GM10266 (cell line): ENCODE data around the gene EFCAB8.

ENCODE experiments used
- DNase-seq: peaks from one replicate; pipeline ENCODE4 v3.0.0; 2012; ENCODE audit errors: extremely low spot score
- TF ChIP-seq, protein P1 (sequence below): IDR thresholded peaks from 2 replicates; pipeline ENCODE4 v1.5.1; 2012; ENCODE audit warnings: mild to moderate bottlenecking, low read depth; ENCODE audit not compliant: control insufficient read depth, insufficient read depth; ENCODE audit errors: missing control alignments

Gene EFCAB8

DNA sequence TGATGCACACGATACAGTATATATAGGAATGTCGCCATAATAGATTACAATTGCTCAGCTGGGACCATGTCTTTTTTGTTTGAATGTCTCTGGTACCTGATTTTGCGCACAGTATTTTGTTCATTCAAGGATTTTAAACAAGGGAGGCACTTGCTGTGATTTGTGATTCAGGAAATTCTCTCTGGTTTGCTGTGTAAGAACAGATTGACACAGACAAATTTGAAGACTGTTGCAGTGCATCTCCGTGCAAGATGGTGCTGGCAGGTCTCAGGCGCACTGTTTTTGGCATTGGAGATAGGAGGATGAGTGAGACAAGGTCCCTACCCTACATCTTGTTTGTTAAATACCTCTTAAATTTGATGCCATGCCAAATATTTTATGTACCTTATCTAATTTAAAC is 36.5 kb upstream of the EFCAB8 start:
- TF ChIP-seq, protein P1, sequence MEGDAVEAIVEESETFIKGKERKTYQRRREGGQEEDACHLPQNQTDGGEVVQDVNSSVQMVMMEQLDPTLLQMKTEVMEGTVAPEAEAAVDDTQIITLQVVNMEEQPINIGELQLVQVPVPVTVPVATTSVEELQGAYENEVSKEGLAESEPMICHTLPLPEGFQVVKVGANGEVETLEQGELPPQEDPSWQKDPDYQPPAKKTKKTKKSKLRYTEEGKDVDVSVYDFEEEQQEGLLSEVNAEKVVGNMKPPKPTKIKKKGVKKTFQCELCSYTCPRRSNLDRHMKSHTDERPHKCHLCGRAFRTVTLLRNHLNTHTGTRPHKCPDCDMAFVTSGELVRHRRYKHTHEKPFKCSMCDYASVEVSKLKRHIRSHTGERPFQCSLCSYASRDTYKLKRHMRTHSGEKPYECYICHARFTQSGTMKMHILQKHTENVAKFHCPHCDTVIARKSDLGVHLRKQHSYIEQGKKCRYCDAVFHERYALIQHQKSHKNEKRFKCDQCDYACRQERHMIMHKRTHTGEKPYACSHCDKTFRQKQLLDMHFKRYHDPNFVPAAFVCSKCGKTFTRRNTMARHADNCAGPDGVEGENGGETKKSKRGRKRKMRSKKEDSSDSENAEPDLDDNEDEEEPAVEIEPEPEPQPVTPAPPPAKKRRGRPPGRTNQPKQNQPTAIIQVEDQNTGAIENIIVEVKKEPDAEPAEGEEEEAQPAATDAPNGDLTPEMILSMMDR = no peak
- DNase-seq = no peak

DNA sequence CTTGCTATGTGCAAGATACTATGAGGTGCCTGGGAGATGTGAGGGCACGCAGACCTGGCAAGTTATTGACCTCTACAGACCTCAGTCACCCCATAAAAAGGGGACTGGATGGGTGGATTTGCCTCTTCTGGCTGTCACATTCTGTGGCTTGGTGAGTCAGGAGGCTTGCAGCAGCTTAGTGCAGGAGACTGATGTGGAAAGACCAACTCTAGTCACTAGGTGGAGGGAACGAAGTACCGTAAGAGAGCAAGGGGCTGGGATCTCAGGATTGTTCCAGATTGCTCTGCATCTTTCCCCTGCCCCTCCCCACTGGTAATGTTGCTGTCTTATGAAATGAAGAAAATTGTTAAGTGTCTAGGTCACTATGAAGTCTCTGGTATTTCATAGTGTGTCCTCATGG is 35.6 kb upstream of the EFCAB8 start:
- TF ChIP-seq, protein P1 = no peak
- no peak for DNase-seq

DNA sequence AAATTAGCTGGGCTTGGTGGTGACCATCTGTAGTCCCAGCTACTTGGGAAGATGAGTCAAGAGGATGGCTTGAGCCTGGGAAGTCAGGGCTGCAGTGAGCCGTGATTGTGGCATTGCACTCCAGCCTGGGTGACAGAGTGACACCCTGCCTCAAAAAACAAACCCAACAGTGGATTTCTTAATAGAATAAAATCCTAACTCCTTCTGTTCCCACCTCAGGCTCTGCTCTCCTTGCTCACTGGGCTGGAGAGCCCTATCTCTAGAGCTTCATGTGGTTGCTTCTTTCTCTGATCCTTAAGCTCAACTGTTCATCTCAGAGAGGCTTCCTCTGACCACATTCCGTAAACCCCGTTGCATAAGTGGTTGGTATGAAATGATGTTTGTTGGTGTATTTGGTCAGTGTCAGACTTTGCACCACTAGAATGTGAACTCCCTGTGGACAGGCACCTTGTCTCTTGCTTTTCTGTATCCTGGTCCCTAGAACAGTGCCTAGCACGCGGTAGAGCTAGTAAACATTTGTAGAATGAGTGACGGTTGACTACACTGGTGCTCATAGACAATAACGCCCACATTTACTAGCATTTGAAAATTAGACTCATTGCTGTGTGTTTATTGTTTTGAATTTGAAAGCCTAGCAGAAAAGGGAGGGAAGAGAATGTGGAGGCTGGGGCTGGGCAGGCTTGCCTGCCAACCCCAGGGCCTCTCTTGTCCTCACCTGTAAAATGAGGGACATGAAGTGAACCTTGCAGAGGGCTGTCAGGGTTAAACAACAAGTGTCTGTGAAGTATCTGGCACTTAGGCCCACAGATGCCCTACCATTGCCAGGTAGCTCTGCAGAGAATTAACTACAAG is 34.8 kb upstream of the EFCAB8 start:
- TF ChIP-seq, protein P1 = no peak
- no peak for DNase-seq

DNA sequence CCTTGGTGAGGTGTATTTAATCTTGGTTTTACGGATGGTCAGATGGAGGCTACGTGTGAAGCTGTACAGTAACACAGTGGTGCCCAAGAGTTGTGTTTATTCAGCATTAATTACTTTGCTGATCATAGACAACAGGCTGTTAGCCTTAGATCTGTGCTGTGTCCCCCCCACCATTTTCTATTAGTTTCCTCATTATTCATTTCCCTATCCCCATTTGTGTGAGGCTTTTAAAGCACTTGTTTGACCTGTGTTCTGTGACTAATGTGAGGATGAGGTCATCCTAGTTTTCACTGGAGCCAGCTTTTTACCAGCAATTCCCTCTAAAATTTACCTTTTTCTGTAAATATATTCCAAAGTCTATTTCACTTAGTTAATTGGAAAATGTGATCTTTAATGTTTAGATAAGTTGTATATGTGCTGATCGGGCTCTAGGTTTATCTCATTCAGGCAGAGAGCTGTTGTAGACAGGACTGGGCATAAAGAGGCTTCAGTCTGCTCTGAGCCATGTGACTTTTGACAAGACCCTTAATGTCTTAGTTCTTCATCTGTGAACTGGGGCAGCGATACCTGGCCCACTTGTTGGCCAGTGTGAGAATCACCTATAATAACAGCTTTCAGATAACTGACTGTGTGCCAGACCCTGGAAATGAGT is 30.6 kb upstream of the EFCAB8 start:
- no peak for DNase-seq
- TF ChIP-seq, protein P1 = no peak

DNA sequence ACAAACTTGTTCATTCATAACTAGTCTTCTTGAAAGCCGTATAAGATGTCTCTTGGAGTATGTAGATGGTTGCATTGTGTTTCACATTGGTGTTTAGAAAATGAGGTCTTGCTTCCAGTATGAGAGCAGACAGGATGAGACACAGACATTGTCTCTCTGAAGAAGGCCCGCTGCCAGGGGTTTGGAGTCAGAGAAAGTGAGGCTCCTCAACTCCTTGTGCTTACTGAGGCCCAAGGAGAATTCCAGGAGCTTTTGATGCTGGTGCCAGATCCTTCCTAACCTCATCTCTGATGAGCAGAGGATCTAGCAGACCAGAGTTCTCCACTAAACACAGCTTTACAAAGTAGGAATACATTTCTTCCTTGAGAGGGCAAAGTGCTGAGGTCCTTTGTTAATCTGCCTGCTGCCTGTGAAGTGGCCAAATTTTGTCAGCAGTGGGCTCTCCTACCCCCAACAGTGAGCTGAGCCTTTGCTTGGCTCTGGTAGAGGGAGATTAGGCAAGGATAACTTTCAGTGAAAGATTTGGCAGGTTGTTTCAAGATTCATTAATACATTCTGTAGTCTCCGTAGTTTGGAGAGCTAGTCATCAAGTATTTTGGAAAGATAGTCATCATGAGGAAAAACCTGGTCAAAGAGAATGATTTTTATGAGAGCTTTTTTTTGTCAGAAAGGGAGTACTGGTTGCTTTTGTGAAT is 29.3 kb upstream of the EFCAB8 start:
- TF ChIP-seq, protein P1 = no peak
- no peak for DNase-seq

DNA sequence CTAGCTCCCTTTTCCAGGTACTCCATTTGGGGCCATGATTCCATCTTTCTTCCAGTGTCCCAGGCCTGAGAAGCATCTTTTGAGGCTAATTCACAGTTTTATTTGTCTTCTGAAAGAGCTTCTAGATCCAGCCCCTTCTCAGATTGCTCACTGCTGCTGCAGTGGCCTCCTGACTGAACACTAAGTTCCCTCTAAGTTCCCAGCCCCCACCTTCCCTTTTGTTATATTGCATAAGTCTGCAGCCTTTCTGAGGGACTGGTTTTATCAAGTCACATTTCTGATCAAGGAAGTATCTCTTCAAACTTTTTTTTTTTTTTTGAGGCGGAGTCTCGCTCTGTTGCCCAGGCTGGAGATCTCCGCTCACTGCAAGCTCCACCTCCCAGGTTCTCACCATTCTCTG is 28.3 kb upstream of the EFCAB8 start:
- TF ChIP-seq, protein P1 = no peak
- no peak for DNase-seq
